Esophagus squamous epithelium (tissue), 4 donors: Measurements from ENCODE around the gene HPCAL1.

Experiments
- POLR2A ChIP-seq, 4 donors: fragments of 450-650 bp; IDR thresholded peaks; one replicate each; pipeline ENCODE4 v1.6.1; 2017; ENCODE audit warnings: antibody characterized with exemption in 4 of 4, mild to moderate bottlenecking in 4 of 4, moderate library complexity in 3 of 4
- TF ChIP-seq, protein P1 (sequence below), 6 experiments: fragments of 450-650 bp in 4 of 6; fragments of 200-600 bp in 2 of 6; sonication (generic) in 2 of 6; IDR thresholded peaks; one replicate each; pipeline ENCODE4 v1.5.1; 2016 to 2019; ENCODE audit warnings: antibody characterized with exemption in 6 of 6, mild to moderate bottlenecking in 4 of 6, moderate library complexity in 4 of 6

DNA sequence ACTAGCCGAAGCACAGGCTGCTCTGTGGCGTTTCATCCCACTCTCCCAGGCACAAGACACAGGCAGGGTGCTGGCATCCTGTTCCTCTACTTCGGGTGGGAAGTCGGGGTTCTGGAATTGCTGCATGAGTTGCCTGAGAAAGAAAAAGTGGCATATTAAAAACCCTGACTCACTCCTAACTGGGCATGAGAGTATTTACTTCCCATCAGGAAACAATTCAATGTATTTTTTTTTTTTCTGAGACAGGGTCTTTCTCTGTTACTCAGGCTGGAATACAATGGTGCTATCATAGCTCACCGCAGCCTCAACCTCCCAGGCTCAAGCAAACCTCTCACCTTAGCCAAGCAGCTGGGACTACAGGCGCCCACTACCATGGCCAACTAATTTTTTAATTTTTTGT, 138.0 kb downstream of the HPCAL1 start:
- TF ChIP-seq, protein P1, sequence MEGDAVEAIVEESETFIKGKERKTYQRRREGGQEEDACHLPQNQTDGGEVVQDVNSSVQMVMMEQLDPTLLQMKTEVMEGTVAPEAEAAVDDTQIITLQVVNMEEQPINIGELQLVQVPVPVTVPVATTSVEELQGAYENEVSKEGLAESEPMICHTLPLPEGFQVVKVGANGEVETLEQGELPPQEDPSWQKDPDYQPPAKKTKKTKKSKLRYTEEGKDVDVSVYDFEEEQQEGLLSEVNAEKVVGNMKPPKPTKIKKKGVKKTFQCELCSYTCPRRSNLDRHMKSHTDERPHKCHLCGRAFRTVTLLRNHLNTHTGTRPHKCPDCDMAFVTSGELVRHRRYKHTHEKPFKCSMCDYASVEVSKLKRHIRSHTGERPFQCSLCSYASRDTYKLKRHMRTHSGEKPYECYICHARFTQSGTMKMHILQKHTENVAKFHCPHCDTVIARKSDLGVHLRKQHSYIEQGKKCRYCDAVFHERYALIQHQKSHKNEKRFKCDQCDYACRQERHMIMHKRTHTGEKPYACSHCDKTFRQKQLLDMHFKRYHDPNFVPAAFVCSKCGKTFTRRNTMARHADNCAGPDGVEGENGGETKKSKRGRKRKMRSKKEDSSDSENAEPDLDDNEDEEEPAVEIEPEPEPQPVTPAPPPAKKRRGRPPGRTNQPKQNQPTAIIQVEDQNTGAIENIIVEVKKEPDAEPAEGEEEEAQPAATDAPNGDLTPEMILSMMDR (IDR thresholded peaks at IDR 0.05) = no peak
- TF ChIP-seq POLR2A (IDR thresholded peaks at IDR 0.05) = no peak
